GM19351 (cell line): ENCODE results near the gene PTPN12.
"Not testable (repeated sequence)": the region's sequence is repeated elsewhere in the genome, so short reads cannot be mapped to it uniquely, and the experiment has no call there.

Experiments used
- ATAC-seq: cut with Tn5 transposase; IDR thresholded peaks from one replicate; pipeline ENCODE4 v1.9.1; 2021; ENCODE audit warnings: mild to moderate bottlenecking, moderate library complexity; ENCODE audit not compliant: unreplicated experiment

Gene PTPN12

GRCh38 chr7:77575187-77575586 lies 38.1 kb downstream of the PTPN12 start:
- ATAC-seq: no peak

GRCh38 chr7:77576856-77577255 lies 39.8 kb downstream of the PTPN12 start:
- no peak for ATAC-seq

- no peak for ATAC-seq
Measured at GRCh38 chr7:77579797-77580196, 42.7 kb downstream of the PTPN12 start.

GRCh38 chr7:77580762-77581350 lies 43.8 kb downstream of the PTPN12 start:
- ATAC-seq: no peak

- no peak for ATAC-seq
Measured at GRCh38 chr7:77587272-77587671, 50.2 kb downstream of the PTPN12 start.

GRCh38 chr7:77600952-77601351 lies 63.9 kb downstream of the PTPN12 start:
- no peak for ATAC-seq

GRCh38 chr7:77606562-77606961 lies 69.5 kb downstream of the PTPN12 start:
- ATAC-seq: no peak

GRCh38 chr7:77619314-77619713 lies 82.2 kb downstream of the PTPN12 start:
- ATAC-seq: no peak

- no peak for ATAC-seq
Measured at GRCh38 chr7:77626586-77627308, 89.7 kb downstream of the PTPN12 start.

GRCh38 chr7:77627309-77627676 lies 90.2 kb downstream of the PTPN12 start:
- no peak for ATAC-seq

- no peak for ATAC-seq
Measured at GRCh38 chr7:77629797-77630196, 92.7 kb downstream of the PTPN12 start.

GRCh38 chr7:77631820-77632219 lies 94.7 kb downstream of the PTPN12 start:
- ATAC-seq: no peak

GRCh38 chr7:77644774-77645173 lies 107.7 kb downstream of the PTPN12 start:
- ATAC-seq: no peak

- no peak for ATAC-seq
Measured at GRCh38 chr7:77648742-77649338, 111.7 kb downstream of the PTPN12 start.

GRCh38 chr7:77649716-77650349 lies 112.7 kb downstream of the PTPN12 start:
- ATAC-seq: no peak

- ATAC-seq: no peak
Measured at GRCh38 chr7:77651575-77652162, 114.6 kb downstream of the PTPN12 start.

- not testable (repeated sequence) for ATAC-seq
Measured at GRCh38 chr7:77652826-77653225, 115.7 kb downstream of the PTPN12 start.

- no peak for ATAC-seq
Measured at GRCh38 chr7:77653572-77653971, 116.5 kb downstream of the PTPN12 start.

- ATAC-seq: no peak
Measured at GRCh38 chr7:77655356-77655755, 118.3 kb downstream of the PTPN12 start.

- no peak for ATAC-seq
Measured at GRCh38 chr7:77655836-77656455, 118.9 kb downstream of the PTPN12 start.
